ENCODE data around the gene RAB11FIP3. TPM values are rescaled to one million over a fixed set of nuclear protein-coding genes. Genes with fewer than 3 reads are reported as not detected.
"Not testable (repeated sequence)": the region's sequence is repeated elsewhere in the genome, so short reads cannot be mapped to it uniquely, and the experiment has no call there.

RAB11FIP3 gene
- total RNA-seq, 1 experiment from 2014 or later, result 33.7 TPM

DNA sequence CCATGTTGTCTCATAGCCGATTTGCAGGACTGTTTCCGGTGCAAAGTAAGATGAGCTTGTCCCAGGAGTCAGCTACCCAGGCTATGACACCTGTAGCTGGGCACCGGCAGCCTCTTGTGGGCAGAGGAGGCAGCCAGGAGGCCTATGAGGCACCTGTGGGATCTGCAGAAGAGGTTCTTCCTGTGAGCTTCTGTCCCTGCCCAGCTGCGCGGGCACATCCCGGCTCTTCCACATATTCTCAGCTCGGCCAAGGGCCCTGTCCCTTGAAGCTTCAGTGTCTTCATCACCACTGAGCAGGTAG, 80.7 kb downstream of the RAB11FIP3 start:
- Mint-ChIP-seq H3K4me1 (ENCODE audit: low read depth, unreplicated experiment) (peaks cover 9% of the 10 kb centered on the region), H3K9me3 (ENCODE audit: low read depth, unreplicated experiment) (no peaks in the 10 kb centered on the region), H3K27ac (ENCODE audit: unreplicated experiment) (no peak overlapping the region), H3K27me3 (ENCODE audit: unreplicated experiment) (no peaks in the 10 kb centered on the region), H3K4me3 (ENCODE audit: low read depth, unreplicated experiment) (no peak overlapping the region), H3K36me3 (ENCODE audit: insufficient read depth, unreplicated experiment) (no peaks in the 10 kb centered on the region)
- BruUV-seq (replicated peaks), result no TSS peak
- TF ChIP-seq, protein P1, sequence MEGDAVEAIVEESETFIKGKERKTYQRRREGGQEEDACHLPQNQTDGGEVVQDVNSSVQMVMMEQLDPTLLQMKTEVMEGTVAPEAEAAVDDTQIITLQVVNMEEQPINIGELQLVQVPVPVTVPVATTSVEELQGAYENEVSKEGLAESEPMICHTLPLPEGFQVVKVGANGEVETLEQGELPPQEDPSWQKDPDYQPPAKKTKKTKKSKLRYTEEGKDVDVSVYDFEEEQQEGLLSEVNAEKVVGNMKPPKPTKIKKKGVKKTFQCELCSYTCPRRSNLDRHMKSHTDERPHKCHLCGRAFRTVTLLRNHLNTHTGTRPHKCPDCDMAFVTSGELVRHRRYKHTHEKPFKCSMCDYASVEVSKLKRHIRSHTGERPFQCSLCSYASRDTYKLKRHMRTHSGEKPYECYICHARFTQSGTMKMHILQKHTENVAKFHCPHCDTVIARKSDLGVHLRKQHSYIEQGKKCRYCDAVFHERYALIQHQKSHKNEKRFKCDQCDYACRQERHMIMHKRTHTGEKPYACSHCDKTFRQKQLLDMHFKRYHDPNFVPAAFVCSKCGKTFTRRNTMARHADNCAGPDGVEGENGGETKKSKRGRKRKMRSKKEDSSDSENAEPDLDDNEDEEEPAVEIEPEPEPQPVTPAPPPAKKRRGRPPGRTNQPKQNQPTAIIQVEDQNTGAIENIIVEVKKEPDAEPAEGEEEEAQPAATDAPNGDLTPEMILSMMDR (IDR thresholded peaks at IDR 0.05; ENCODE audit: unreplicated experiment), result no peak
- CTCF ChIA-PET, result no interaction called here
- intact Hi-C loops (cut with micrococcal nuclease; ENCODE audit: unreplicated experiment), result no loop called here
- no peak for DNase-seq

- H3K4me1 Mint-ChIP-seq (ENCODE audit: low read depth, unreplicated experiment); DNase-seq; H3K36me3 Mint-ChIP-seq (ENCODE audit: insufficient read depth, unreplicated experiment); H3K9me3 Mint-ChIP-seq (ENCODE audit: low read depth, unreplicated experiment); H3K4me3 Mint-ChIP-seq (ENCODE audit: low read depth, unreplicated experiment); H3K27ac Mint-ChIP-seq (ENCODE audit: unreplicated experiment); BruUV-seq (replicated peaks); H3K27me3 Mint-ChIP-seq (ENCODE audit: unreplicated experiment); CTCF ChIA-PET; intact Hi-C loops (cut with micrococcal nuclease; ENCODE audit: unreplicated experiment): not testable (repeated sequence)
These were observed 82.1 kb downstream of the RAB11FIP3 start for GRCh38 chr16:507527-507926.

DNA sequence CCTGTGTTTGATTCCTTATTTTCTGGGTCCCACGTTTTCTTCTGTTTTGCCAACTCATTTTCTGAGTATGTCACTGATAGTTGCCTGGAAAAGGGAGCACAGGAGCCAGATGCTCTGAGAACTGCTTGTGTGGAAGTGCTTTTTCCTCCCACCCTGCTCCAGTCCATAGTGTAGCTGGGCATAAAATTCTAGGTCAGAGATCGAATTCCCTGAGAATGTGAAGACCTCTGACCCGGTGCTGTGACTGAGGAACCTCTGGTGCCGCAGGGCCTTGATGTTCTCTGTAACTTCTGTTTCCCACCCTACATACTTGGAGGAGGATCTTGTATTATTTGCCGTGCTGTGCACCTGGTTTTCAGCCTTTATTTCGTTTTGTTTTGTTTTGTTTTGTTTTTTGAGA, 82.5 kb downstream of the RAB11FIP3 start:
- no peak overlapping the region for H3K27ac Mint-ChIP-seq (ENCODE audit: unreplicated experiment)
- CTCF ChIA-PET, result no interaction called here
- H3K27me3 Mint-ChIP-seq (ENCODE audit: unreplicated experiment), result no peaks in the 10 kb centered on the region
- intact Hi-C loops (cut with micrococcal nuclease; ENCODE audit: unreplicated experiment), result no loop called here
- no peaks in the 10 kb centered on the region for H3K9me3 Mint-ChIP-seq (ENCODE audit: low read depth, unreplicated experiment)
- no peak for DNase-seq
- BruUV-seq (replicated peaks), result no TSS peak
- no peaks in the 10 kb centered on the region for H3K36me3 Mint-ChIP-seq (ENCODE audit: insufficient read depth, unreplicated experiment)
- no peaks in the 10 kb centered on the region for H3K4me1 Mint-ChIP-seq (ENCODE audit: low read depth, unreplicated experiment)
- TF ChIP-seq, protein P1 (IDR thresholded peaks at IDR 0.05; ENCODE audit: unreplicated experiment), result no peak
- H3K4me3 Mint-ChIP-seq (ENCODE audit: low read depth, unreplicated experiment), result no peak overlapping the region

DNA sequence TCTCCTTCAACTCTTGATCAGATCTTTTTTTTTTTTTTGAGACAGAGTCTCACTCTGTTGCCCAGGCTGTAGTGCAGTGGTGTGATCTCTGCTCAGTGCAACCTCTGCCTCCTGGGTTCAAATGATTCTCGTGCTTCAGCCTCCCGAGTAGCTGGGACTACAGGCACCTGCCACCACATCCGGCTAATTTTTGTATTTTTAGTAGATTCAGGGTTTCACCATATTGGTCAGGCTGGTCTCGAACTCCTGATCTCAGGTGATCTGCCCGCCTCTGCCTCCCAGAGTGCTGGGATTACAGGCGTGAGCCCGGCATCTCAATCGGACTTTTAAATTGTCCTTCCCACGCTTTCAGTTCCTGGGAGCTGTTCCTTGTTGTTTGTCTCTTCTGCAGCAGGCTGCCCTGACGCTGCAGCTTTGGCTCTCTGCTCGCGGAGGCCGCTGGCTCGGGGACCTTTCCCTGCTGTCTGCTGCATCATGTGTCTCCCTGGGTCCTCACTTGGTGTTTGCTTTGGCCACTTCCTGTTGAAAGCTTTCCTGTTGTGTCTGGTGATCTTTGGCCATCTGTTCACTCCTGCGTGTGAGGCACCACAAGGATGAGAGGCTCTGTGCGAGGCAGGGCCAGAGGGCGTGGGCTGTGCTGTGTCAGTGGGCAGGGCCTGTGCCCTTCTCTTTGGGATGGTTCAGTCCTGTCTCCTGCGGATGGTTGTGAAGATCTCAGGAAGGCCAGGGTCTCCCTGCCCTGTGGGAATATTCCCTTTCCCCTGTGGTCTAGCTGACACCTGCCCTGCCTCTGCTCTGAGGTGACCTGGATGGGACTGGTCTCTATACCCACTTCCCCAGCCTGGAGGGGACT, 83.7 kb downstream of the RAB11FIP3 start:
- CTCF ChIA-PET, result no interaction called here
- Mint-ChIP-seq H3K27ac (ENCODE audit: unreplicated experiment) (no peak overlapping the region), H3K4me3 (ENCODE audit: low read depth, unreplicated experiment) (no peak overlapping the region), H3K9me3 (ENCODE audit: low read depth, unreplicated experiment) (no peaks in the 10 kb centered on the region), H3K4me1 (ENCODE audit: low read depth, unreplicated experiment) (no peaks in the 10 kb centered on the region), H3K36me3 (ENCODE audit: insufficient read depth, unreplicated experiment) (no peaks in the 10 kb centered on the region), H3K27me3 (ENCODE audit: unreplicated experiment) (no peaks in the 10 kb centered on the region)
- TF ChIP-seq, protein P1 (IDR thresholded peaks at IDR 0.05; ENCODE audit: unreplicated experiment), result no peak
- intact Hi-C loops (cut with micrococcal nuclease; ENCODE audit: unreplicated experiment), result no loop called here
- no TSS peak for BruUV-seq (replicated peaks)
- no peak for DNase-seq

- Mint-ChIP-seq H3K4me3 (ENCODE audit: low read depth, unreplicated experiment) (no peak overlapping the region), H3K27me3 (ENCODE audit: unreplicated experiment) (no peaks in the 10 kb centered on the region), H3K27ac (ENCODE audit: unreplicated experiment) (no peak overlapping the region), H3K4me1 (ENCODE audit: low read depth, unreplicated experiment) (no peaks in the 10 kb centered on the region), H3K9me3 (ENCODE audit: low read depth, unreplicated experiment) (no peaks in the 10 kb centered on the region), H3K36me3 (ENCODE audit: insufficient read depth, unreplicated experiment) (no peaks in the 10 kb centered on the region)
- CTCF ChIA-PET, result no interaction called here
- no peak for DNase-seq
- no TSS peak for BruUV-seq (replicated peaks)
- TF ChIP-seq, protein P1 (IDR thresholded peaks at IDR 0.05; ENCODE audit: unreplicated experiment), result no peak
- intact Hi-C loops (cut with micrococcal nuclease; ENCODE audit: unreplicated experiment), result no loop called here
These were observed 84.8 kb downstream of the RAB11FIP3 start for GRCh38 chr16:510066-510825.

Data from Calu3 (cell line).